Activated naive CD4-positive, alpha-beta T cell treated with anti-CD3 and anti-CD28 coated beads, Interleukin-2, amount 50 U/mL, for 72 hours (primary cell): Measurements from ENCODE around the gene CPNE4. TPM values are rescaled to one million over a fixed set of nuclear protein-coding genes. Genes with fewer than 3 reads are reported as not detected.

Experiments used
- ATAC-seq, 2 donors: fragments of 150-1000 bp; cut with Tn5 transposase; 2 replicates each; pipeline ENCODE4 v1.10.0; 2021; ENCODE audit warnings: mild to moderate bottlenecking in 2 of 2, moderate library complexity in 2 of 2
- DNase-seq, 2 donors: peaks; one replicate each; pipeline ENCODE4 v3.0.0; 2021 to 2022; ENCODE audit warnings: low spot score in 2 of 2
- H3K27ac Mint-ChIP-seq, 2 donors: one replicate each; pipeline ENCODE4 v1.8.0; 2022; ENCODE audit warnings: mild to moderate bottlenecking in 2 of 2, mixed read lengths in 2 of 2
- H3K36me3 Mint-ChIP-seq, 2 donors: one replicate each; pipeline ENCODE4 v1.8.0; 2022; ENCODE audit warnings: mixed read lengths in 2 of 2
- H3K9me3 Mint-ChIP-seq, 2 donors: one replicate each; pipeline ENCODE4 v1.8.0; 2022; ENCODE audit warnings: mixed read lengths in 2 of 2
- total RNA-seq, 2 donors: library from RNA; stranded (reverse); gene quantifications; one replicate each; pipeline ENCODE4 v1.2.3, GENCODE V29; 2022

Gene CPNE4
- total RNA-seq, 2 donors from 2014 or later, result 0.07 TPM; not detected in 1

DNA sequence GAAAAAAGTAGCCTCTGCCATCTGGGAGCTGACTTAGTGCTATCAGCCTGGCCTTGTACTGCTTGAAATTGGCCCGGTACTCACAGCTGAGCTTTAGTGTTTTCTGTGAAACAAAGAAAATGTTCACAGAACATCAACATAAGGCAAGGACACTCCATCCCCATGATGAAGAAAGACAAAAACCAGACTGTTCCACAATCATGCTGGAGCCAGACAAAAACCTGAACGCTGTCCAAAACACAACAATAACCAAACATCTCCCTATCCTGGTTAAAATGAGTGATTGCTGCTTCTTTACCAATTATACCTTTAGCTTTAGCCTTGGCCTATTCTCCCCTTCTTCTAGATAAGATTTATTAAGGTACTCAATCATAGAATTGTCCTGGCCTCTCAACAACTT, 153.9 kb downstream of the CPNE4 start:
- H3K27ac Mint-ChIP-seq, result no peak overlapping the region
- no peaks in the 10 kb centered on the region for H3K9me3 Mint-ChIP-seq
- H3K36me3 Mint-ChIP-seq, result no peaks in the 10 kb centered on the region
- ATAC-seq, result no peak
- no peak for DNase-seq

DNA sequence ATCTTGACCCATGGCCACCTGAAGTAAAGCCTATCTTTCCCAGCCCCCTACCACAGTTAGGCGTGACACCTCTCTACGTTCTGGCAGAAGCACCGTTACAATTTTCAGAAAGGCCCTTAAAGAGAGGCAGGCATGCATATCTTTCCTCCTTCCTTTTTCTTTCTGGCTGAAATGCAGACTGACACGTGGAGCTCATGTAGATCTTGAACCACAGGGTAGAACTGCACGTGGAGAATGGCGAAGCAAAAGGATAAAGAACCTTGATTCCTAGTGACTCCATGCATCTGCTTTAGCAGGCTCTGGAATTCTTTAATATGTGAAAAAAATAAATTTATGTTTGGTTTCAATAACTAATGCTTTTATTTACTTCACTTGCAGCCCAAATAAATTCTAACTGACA, 166.6 kb downstream of the CPNE4 start:
- no peak for DNase-seq
- Mint-ChIP-seq H3K36me3 (peaks cover 0 to 5% of the 10 kb centered on the region in 2 donors), H3K27ac (no peak overlapping the region), H3K9me3 (no peaks in the 10 kb centered on the region)
- no peak for ATAC-seq

DNA sequence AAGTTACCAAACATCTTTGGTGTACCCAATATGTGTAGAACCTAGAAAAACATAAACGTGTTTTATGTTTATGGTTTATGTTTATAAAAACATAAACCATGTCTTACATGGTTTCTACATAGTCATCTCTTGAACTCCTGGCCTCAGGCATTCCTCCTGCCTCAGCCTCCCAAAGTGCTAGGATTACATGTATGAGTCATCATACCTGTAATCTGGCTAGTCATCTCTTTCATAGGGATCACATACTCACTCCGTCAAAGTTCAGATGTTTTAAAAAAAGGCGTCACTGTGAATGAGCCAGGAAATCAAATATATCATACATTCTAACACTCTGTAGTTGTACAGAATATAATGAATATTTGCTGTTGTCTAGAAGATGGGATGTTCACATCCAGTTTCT, 178.6 kb downstream of the CPNE4 start:
- Mint-ChIP-seq H3K27ac (no peak overlapping the region), H3K9me3 (no peaks in the 10 kb centered on the region), H3K36me3 (no peaks in the 10 kb centered on the region)
- ATAC-seq (no peak), DNase-seq (no peak)

DNA sequence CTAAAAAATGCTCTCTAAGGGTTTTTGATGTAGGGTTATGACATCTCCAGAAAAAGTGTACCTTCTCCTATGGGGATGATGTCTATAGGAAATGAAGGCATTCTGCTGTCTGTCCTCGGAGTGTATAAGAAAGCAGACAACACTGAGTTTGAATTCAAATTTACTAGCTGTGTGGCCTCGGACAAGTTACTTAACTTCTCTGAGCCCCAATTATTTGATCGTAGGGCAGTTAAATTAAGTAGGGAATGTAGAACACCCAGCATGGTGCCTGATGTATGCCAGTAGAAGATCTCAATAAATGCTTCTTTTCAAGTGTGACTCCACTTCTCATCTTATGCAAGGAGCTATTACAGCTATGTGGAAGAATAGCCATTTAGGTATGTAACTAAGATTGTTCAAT, 184.6 kb downstream of the CPNE4 start:
- no peaks in the 10 kb centered on the region for H3K36me3 Mint-ChIP-seq

DNA sequence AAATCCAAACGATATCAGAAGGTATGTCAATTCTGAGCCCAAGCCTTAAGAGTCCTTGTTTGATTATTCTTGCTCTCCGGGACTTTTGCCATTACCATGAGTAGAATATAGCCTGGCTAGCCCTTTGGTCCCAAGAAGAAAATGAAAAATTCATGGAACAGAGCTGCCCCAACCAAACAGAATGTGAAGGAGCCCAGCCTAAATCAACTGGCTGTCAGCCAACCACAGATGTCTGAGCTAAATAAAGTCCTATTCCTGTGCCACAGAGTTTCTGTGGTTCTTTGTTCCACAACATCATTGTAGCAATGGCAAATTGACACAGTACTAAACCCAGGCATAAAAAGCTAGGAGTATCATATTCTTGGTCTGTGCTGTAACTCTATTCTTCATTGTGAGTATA, 185.2 kb downstream of the CPNE4 start:
- Mint-ChIP-seq H3K27ac (no peak overlapping the region), H3K9me3 (no peaks in the 10 kb centered on the region), H3K36me3 (no peaks in the 10 kb centered on the region)
- ATAC-seq (no peak), DNase-seq (no peak)

More for the DNA sequence above, 184.6 kb downstream of the CPNE4 start:
- ATAC-seq (no peak), DNase-seq (no peak)
- H3K27ac Mint-ChIP-seq, result no peak overlapping the region
- H3K9me3 Mint-ChIP-seq, result no peaks in the 10 kb centered on the region

DNA sequence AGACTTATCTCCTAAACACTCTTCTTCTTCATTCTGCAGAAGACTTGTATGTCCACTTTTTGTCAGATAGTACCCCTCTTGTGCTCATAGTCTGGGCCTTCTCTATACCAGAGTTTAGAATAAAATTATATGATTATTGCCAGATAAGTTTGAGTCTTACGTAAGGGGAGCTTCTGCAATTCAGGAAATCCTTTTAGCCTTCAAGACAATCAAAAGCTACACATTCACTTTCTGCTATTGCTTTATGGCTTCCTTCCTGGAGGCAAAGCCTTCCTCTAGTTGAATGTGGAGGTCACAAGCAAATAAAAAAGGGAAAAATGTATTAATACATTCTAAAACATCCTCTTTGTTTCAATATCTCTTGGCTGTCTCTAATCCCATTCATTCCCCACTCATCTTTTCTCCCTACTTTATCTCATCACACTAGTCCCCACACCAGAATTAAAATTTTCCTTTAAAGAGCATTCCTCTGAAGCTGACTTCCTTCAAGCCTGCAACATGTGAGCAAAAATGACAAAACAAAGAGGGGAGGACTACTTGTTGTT, 186.8 kb downstream of the CPNE4 start:
- no peak overlapping the region for H3K27ac Mint-ChIP-seq
- no peaks in the 10 kb centered on the region for H3K36me3 Mint-ChIP-seq
- no peak for ATAC-seq

DNA sequence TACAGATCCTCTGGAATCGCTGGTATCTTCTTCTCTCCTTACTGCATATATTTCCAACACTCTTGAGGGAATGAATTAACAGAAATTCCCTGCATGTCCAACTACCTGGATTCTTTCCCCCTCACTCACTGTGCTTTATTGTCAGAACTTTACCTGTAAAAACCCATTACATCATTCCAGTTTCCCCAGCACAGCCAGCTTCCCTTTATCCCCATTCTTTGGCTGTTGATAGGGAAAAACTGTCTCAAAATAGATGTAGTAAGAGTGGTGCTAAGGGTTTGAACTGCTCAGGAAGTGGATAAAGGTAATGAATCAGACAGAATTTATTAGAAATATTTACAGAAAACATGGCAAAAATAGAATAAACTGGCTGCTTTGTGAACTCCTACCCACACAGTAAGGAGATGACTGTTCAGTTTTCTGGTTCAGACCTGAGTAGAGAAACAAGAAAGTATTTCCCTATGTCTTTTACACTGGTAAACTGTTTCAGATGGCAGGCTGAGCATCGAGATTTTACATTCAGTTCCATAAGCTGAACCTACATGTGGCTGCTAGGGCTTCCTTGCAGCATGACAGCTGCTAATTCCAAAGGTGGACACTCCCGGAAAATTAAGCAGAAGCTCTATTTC, 188.4 kb downstream of the CPNE4 start:
- Mint-ChIP-seq H3K36me3 (no peaks in the 10 kb centered on the region), H3K9me3 (no peaks in the 10 kb centered on the region), H3K27ac (no peak overlapping the region)
- no peak for ATAC-seq
- no peak for DNase-seq

More for the DNA sequence above, 186.8 kb downstream of the CPNE4 start:
- no peaks in the 10 kb centered on the region for H3K9me3 Mint-ChIP-seq
- no peak for DNase-seq

DNA sequence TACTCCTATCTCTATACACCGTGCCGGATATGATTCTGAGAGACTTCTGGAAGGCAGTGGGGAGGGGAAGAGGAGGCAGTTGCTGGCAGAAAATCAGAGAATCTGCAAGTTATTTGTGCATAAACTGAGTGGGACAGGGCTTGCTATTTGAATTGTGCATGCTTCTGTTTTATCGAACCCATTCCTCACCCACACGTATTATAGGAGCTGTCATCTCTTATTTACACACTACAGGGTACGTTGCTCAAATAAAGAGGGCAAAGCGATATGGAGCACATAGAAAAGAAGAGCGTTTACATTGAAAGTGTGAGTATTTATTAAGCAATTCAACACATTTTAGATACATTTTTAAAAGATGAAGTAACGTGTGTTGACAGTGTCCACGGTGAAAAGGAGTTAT, 191.6 kb downstream of the CPNE4 start:
- ATAC-seq (no peak), DNase-seq (no peak)
- no peaks in the 10 kb centered on the region for H3K9me3 Mint-ChIP-seq
- no peaks in the 10 kb centered on the region for H3K36me3 Mint-ChIP-seq
- H3K27ac Mint-ChIP-seq, result no peak overlapping the region

DNA sequence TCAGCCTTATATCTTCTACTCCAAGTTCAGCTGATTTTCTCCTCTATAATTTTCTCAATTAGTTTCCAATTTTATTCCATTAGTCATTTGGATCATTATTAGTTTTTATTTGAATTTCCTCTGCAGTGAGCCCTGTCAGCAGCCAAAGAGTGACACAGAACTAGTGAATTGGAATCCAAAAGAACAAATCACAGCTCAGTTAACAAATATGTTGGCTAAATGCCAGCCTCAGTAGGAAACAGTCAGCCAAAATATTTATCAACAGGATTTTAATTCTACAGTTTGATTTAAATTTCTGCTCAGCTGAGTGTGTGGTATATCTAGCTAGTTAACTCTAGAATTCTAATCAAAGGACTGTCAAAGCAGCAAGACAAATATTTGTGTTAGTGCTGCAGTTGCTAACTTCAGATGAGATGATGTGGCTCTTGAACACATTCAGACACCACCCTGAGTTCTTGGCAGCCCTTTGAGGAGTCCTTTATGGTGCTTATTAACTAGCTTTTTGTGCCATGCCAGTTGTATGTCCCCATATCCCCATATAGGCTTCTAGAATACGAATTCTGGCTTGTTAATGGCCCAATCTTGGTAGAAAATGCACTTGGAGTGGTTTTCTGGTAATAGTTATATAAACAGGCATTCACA, 194.5 kb downstream of the CPNE4 start:
- ATAC-seq, result no peak
- no peak for DNase-seq
- no peaks in the 10 kb centered on the region for H3K36me3 Mint-ChIP-seq
- peaks cover 0 to 3% of the 10 kb centered on the region in 2 donors for H3K9me3 Mint-ChIP-seq
- no peak overlapping the region for H3K27ac Mint-ChIP-seq

DNA sequence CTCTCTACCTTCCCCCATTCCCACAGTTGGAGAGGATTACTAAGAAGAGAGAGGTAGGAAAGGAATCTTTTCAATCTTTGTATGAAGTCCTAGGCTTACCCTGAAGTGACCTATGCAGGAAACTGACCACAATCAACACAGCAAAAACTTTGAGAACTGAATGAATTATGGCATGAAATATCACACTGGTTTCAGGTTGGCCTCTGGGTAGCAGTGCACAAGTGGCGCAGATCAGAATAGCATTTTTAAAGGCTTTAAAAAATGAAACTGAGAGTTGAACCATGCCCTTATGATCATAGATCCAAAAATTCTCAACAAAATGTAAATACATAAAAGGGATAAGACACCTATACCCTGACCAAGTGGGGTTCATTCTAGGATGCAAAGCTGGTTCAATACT, 198.9 kb downstream of the CPNE4 start:
- DNase-seq (no peak), ATAC-seq (no peak)
- H3K27ac Mint-ChIP-seq, result no peak overlapping the region
- H3K36me3 Mint-ChIP-seq, result no peaks in the 10 kb centered on the region
- peaks cover 0 to 3% of the 10 kb centered on the region in 2 donors for H3K9me3 Mint-ChIP-seq

DNA sequence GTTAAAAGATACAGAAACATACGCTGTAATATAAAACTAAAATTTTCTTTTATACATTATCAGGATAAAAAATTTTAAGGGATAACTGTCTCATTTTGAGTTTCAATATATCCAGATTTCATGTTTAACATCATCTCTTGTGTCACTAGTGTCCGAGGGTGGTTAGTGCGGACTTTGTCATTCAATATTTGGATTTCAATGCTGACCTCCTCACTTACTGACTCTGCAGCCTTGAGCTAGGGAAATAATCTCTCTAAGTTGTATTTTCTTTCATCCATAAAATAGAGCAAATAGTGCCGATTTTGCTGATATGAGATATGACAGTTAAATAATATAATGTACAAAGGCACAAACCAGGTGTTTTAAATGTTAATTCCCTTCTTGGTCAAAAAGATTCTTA, 203.2 kb downstream of the CPNE4 start:
- no peaks in the 10 kb centered on the region for H3K9me3 Mint-ChIP-seq
- ATAC-seq, result no peak
- no peaks in the 10 kb centered on the region for H3K36me3 Mint-ChIP-seq
- H3K27ac Mint-ChIP-seq, result no peak overlapping the region
- no peak for DNase-seq

DNA sequence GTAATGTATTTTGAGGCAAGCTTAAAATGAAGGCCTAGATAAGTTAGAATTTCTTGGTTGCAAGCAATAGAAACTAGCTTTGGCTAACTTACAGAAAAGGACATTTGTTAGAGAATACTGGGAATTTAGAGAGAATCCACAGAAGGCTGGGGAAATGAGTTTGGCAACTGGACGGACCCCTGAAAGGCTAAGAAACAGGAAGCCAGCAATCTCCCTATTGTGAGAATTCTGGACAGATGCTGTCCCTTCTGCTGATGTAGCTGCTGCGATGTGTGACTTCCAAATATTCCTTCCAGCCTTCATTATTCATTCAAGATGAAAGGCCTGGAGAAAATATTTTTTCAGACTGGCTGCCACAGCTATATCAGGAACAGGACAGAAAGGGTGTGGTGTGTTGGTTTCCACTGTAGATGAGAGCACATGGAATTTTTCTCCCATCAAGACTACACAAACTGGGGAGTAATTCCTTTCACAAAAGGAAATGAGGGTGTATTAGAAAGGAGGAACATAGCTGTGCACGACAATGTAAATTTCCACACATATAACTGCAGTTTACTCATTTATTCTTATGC, 213.5 kb downstream of the CPNE4 start:
- no peak overlapping the region for H3K27ac Mint-ChIP-seq
- no peaks in the 10 kb centered on the region for H3K36me3 Mint-ChIP-seq
- H3K9me3 Mint-ChIP-seq, result no peaks in the 10 kb centered on the region
- DNase-seq (no peak), ATAC-seq (no peak)

DNA sequence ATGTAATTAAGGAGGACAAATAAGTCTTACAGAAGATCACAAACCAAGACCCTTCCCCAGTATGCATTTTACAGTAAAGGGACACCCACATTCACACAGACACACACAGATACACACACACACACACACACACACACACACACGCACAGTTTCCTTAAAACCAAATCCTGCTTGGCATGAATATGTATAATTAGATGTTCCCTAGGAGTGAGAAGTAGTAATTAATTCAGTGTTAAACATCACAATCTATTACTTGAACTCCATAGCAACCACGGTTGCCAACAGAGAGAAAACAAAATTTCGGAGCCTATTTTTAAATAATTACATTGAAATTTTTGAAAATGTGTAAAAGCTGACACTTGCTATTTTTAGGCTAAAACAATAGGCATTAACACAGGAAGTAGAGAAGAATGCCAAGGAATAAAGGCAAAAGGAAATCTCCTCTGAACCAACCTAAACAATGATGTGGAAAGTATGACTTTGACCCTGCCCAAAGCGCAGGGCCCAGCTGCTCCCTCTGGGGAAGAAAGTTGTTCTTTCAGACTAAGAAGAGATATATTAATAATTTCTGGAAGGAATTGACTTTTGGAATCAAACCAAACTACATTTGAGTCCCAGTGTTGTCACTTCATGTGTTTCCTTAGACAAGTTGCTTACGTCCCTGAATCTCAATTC, 215.3 kb downstream of the CPNE4 start:
- H3K27ac Mint-ChIP-seq, result no peak overlapping the region

DNA sequence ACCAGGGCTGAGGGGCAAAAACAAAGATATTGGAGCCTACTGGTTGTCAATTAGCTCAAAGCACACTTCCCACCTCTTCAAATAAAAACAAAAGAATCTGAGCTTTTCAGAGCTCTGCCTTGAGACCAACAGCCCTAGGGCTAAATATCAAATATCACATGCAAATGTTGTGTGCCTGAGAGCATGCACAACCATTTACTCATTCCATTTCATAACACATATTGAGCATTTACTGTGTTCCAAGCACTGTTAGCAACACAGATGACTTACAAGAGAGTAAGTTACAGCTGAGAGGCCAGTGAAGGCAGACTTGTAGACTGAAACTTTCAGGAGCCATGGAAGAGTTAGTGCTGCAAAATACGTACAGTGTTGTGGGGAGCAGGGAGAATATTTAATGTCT, 222.4 kb downstream of the CPNE4 start:
- no peak for ATAC-seq
- Mint-ChIP-seq H3K27ac (no peak overlapping the region), H3K36me3 (no peaks in the 10 kb centered on the region), H3K9me3 (no peaks in the 10 kb centered on the region)
- no peak for DNase-seq

More for the DNA sequence above, 215.3 kb downstream of the CPNE4 start:
- ATAC-seq, result no peak
- no peaks in the 10 kb centered on the region for H3K36me3 Mint-ChIP-seq
- no peak for DNase-seq
- no peaks in the 10 kb centered on the region for H3K9me3 Mint-ChIP-seq

DNA sequence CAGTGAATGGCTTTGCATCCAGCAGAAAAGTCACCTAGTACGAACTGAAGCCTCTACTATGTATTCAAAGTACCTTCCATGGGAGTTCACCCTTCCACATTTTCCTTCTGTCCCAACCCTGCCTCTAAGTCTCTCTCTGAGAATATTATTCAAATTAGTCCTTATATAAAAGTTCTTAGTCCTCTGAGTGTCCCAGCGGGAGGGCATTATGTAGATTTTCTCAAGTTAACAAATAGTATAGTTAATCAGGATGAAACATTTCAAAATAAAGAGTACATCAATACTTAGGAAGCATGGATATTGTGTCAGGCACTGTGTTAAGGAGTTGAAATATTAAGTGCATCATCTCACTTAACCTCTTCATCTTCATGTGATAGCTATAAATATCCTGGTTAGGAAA, 223.3 kb downstream of the CPNE4 start:
- Mint-ChIP-seq H3K9me3 (no peaks in the 10 kb centered on the region), H3K36me3 (no peaks in the 10 kb centered on the region), H3K27ac (no peak overlapping the region)
- ATAC-seq (no peak), DNase-seq (no peak)

DNA sequence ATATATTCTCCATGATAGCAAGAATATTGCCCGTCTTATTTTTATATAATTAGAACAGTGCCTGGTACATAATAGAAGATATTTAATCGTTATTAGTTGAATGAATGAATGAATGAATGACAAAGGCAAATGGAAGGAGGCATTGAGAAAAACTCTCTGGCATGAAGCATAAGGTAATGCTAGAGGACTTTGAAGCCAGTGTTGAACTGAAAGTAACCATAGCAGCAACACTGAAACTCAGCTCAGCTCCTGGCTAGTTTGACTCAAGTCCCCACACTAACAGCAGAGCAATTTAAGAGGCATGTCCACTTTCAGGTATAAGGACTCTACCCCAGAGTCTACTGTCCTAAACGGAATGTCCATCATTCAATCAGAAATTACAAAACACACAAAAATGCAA, 227.0 kb downstream of the CPNE4 start:
- Mint-ChIP-seq H3K9me3 (no peaks in the 10 kb centered on the region), H3K36me3 (no peaks in the 10 kb centered on the region), H3K27ac (no peak overlapping the region)
- no peak for ATAC-seq
- no peak for DNase-seq

DNA sequence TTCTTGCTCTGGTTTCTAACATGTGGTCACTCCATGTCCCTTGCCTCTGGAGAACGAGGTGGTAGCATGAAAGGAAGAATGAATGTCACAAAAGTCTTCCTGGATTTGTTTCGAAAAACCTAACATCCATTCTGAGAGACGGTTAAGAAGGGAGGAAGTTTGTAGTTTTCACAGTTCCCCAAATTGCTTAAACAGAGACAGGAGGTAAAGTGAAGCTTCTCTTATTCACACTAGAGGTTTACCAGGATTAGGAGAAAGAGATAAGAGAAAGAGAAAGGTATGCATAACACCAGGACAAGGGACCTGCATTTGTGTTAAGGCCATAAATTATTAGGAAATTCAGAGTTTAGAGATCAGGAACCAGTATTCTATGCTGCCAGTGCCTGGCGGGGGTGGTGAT, 228.1 kb downstream of the CPNE4 start:
- no peak for DNase-seq
- H3K36me3 Mint-ChIP-seq, result no peaks in the 10 kb centered on the region
- ATAC-seq, result no peak
- no peaks in the 10 kb centered on the region for H3K9me3 Mint-ChIP-seq
- H3K27ac Mint-ChIP-seq, result no peak overlapping the region
